ENCODE data around the gene HACD4.

GRCh38 chr9:20988061-20988460, 43.4 kb downstream of the HACD4 start:
- TF ChIP-seq, protein P1, sequence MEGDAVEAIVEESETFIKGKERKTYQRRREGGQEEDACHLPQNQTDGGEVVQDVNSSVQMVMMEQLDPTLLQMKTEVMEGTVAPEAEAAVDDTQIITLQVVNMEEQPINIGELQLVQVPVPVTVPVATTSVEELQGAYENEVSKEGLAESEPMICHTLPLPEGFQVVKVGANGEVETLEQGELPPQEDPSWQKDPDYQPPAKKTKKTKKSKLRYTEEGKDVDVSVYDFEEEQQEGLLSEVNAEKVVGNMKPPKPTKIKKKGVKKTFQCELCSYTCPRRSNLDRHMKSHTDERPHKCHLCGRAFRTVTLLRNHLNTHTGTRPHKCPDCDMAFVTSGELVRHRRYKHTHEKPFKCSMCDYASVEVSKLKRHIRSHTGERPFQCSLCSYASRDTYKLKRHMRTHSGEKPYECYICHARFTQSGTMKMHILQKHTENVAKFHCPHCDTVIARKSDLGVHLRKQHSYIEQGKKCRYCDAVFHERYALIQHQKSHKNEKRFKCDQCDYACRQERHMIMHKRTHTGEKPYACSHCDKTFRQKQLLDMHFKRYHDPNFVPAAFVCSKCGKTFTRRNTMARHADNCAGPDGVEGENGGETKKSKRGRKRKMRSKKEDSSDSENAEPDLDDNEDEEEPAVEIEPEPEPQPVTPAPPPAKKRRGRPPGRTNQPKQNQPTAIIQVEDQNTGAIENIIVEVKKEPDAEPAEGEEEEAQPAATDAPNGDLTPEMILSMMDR (IDR thresholded peaks at IDR 0.05; ENCODE audit: low read length) = no peak
- no peak for TF ChIP-seq EZH2 (IDR thresholded peaks at IDR 0.05; ENCODE audit: borderline replicate concordance, low read length)
